Measurements from ENCODE around the gene KLKB1.

Gene KLKB1

GRCh38 chr4:186228514-186228894 is 1.2 kb downstream of the KLKB1 start:
- Histone ChIP-seq H3K27ac (ENCODE audit: low read length) (no peak overlapping the region), H3K9me2 (replicated peaks; ENCODE audit: insufficient read depth, low read length) (no peaks in the 10 kb centered on the region; the same call in 1 of the 2 replicates), H3K27me3 (replicated peaks; ENCODE audit: insufficient read depth, low read length) (no peaks in the 10 kb centered on the region), H2AFZ (ENCODE audit: low read length) (no peak overlapping the region), H3K4me2 (ENCODE audit: low read depth, low read length) (no peak overlapping the region), H3K4me1 (ENCODE audit: low read length) (no peaks in the 10 kb centered on the region), H3K9ac (ENCODE audit: low read length) (no peak overlapping the region), H3K9me3 (replicated peaks; ENCODE audit: insufficient read depth, low read length) (no peaks in the 10 kb centered on the region), H4K20me1 (ENCODE audit: insufficient read depth, low read length) (no peaks in the 10 kb centered on the region), H3F3A (ENCODE audit: insufficient read depth, low read length) (no peaks in the 10 kb centered on the region), H3K36me3 (replicated peaks; ENCODE audit: insufficient read depth, low read length) (no peaks in the 10 kb centered on the region), H3K4me3 (ENCODE audit: low read length) (no peak overlapping the region), H3K79me2 (ENCODE audit: low read length) (no peaks in the 10 kb centered on the region)
- TF ChIP-seq EZH2phosphoT487 (IDR thresholded peaks at IDR 0.05; ENCODE audit: low read length) (no peak), CTCF (IDR thresholded peaks at IDR 0.05; ENCODE audit: low read length) (no peak), EZH2 (optimal IDR thresholded peaks at IDR 0.05; ENCODE audit: low read depth, low read length) (no peak)
- no peak for DNase-seq

- no peak for TF ChIP-seq EZH2 (optimal IDR thresholded peaks at IDR 0.05; ENCODE audit: low read depth, low read length)
- no peak for TF ChIP-seq CTCF (IDR thresholded peaks at IDR 0.05; ENCODE audit: low read length)
- no peak for TF ChIP-seq EZH2phosphoT487 (IDR thresholded peaks at IDR 0.05; ENCODE audit: low read length)
- Histone ChIP-seq H3K4me3 (ENCODE audit: low read length) (no peak overlapping the region), H3K9me2 (replicated peaks; ENCODE audit: insufficient read depth, low read length) (no peaks in the 10 kb centered on the region; the same call in 1 of the 2 replicates), H3K9ac (ENCODE audit: low read length) (no peak overlapping the region), H3F3A (ENCODE audit: insufficient read depth, low read length) (no peaks in the 10 kb centered on the region), H4K20me1 (ENCODE audit: insufficient read depth, low read length) (no peaks in the 10 kb centered on the region), H3K79me2 (ENCODE audit: low read length) (no peaks in the 10 kb centered on the region), H3K4me2 (ENCODE audit: low read depth, low read length) (no peak overlapping the region), H2AFZ (ENCODE audit: low read length) (no peak overlapping the region), H3K27me3 (replicated peaks; ENCODE audit: insufficient read depth, low read length) (no peaks in the 10 kb centered on the region), H3K9me3 (replicated peaks; ENCODE audit: insufficient read depth, low read length) (no peaks in the 10 kb centered on the region), H3K36me3 (replicated peaks; ENCODE audit: insufficient read depth, low read length) (no peaks in the 10 kb centered on the region), H3K4me1 (ENCODE audit: low read length) (no peaks in the 10 kb centered on the region), H3K27ac (ENCODE audit: low read length) (no peak overlapping the region)
- no peak for DNase-seq
These were observed 7.1 kb downstream of the KLKB1 start for GRCh38 chr4:186234367-186234766.

GRCh38 chr4:186236126-186236525 is 8.8 kb downstream of the KLKB1 start:
- Histone ChIP-seq H3K36me3 (replicated peaks; ENCODE audit: insufficient read depth, low read length) (no peaks in the 10 kb centered on the region), H3K4me2 (ENCODE audit: low read depth, low read length) (no peak overlapping the region), H2AFZ (ENCODE audit: low read length) (no peak overlapping the region), H3K9ac (ENCODE audit: low read length) (no peak overlapping the region), H3K4me3 (ENCODE audit: low read length) (no peak overlapping the region), H4K20me1 (ENCODE audit: insufficient read depth, low read length) (no peaks in the 10 kb centered on the region), H3K9me2 (replicated peaks; ENCODE audit: insufficient read depth, low read length) (no peaks in the 10 kb centered on the region), H3K4me1 (ENCODE audit: low read length) (no peaks in the 10 kb centered on the region), H3K27ac (ENCODE audit: low read length) (no peak overlapping the region), H3F3A (ENCODE audit: insufficient read depth, low read length) (no peaks in the 10 kb centered on the region), H3K79me2 (ENCODE audit: low read length) (no peaks in the 10 kb centered on the region), H3K9me3 (replicated peaks; ENCODE audit: insufficient read depth, low read length) (no peaks in the 10 kb centered on the region), H3K27me3 (replicated peaks; ENCODE audit: insufficient read depth, low read length) (no peaks in the 10 kb centered on the region)
- TF ChIP-seq EZH2phosphoT487 (IDR thresholded peaks at IDR 0.05; ENCODE audit: low read length) (no peak), EZH2 (optimal IDR thresholded peaks at IDR 0.05; ENCODE audit: low read depth, low read length) (no peak), CTCF (IDR thresholded peaks at IDR 0.05; ENCODE audit: low read length) (no peak)
- DNase-seq: no peak
